Measurements from ENCODE around the gene SLF2.

Gene SLF2

GRCh38 chr10:101013365-101013825 is 100.6 kb downstream of the SLF2 start:
- no peak overlapping the region for H3K4me3 ChIP-seq (ENCODE audit: low read depth, low read length)
- TF ChIP-seq CTCF (IDR thresholded peaks at IDR 0.05; ENCODE audit: low read depth, low read length) = no peak

- peak; percentile 98 for TF ChIP-seq CTCF (IDR thresholded peaks at IDR 0.05; ENCODE audit: low read depth, low read length)
- no peak overlapping the region for H3K4me3 ChIP-seq (ENCODE audit: low read depth, low read length)
Measured at GRCh38 chr10:101014230-101014884, 101.6 kb downstream of the SLF2 start.
